WI38 (cell line): ENCODE data around the gene EPHB1.

Experiments
- H3K4me3 ChIP-seq: 2 replicates; pipeline ENCODE4 v1.5.1; 2011; ENCODE audit warnings: low read depth, mild to moderate bottlenecking, control low read depth, low read length
- CTCF ChIP-seq: IDR thresholded peaks from 2 replicates; pipeline ENCODE4 v1.5.1; 2012; ENCODE audit warnings: low read depth, mild to moderate bottlenecking, control low read depth, low read length

Gene EPHB1

GRCh38 chr3:134832585-134832984, 37.5 kb downstream of the EPHB1 start:
- TF ChIP-seq CTCF: no peak
- H3K4me3 ChIP-seq: no peak overlapping the region

GRCh38 chr3:134833453-134834163, 38.5 kb downstream of the EPHB1 start:
- no peak for TF ChIP-seq CTCF

GRCh38 chr3:134836921-134837320, 41.9 kb downstream of the EPHB1 start:
- H3K4me3 ChIP-seq: no peak overlapping the region
- TF ChIP-seq CTCF: no peak

More at GRCh38 chr3:134833453-134834163, 38.5 kb downstream of the EPHB1 start:
- H3K4me3 ChIP-seq: no peak overlapping the region

GRCh38 chr3:134838599-134838998, 43.5 kb downstream of the EPHB1 start:
- TF ChIP-seq CTCF: no peak
- no peak overlapping the region for H3K4me3 ChIP-seq

- no peak overlapping the region for H3K4me3 ChIP-seq
- no peak for TF ChIP-seq CTCF
Observed at GRCh38 chr3:134839422-134839821, 44.4 kb downstream of the EPHB1 start.

GRCh38 chr3:134839990-134840389, 44.9 kb downstream of the EPHB1 start:
- no peak overlapping the region for H3K4me3 ChIP-seq
- TF ChIP-seq CTCF: no peak

- TF ChIP-seq CTCF: no peak
Observed at GRCh38 chr3:134840459-134840858, 45.4 kb downstream of the EPHB1 start.

More at GRCh38 chr3:134840459-134840858, 45.4 kb downstream of the EPHB1 start:
- H3K4me3 ChIP-seq: no peak overlapping the region
